SW 1271 (cell line): ENCODE data around the gene CLDND2.

Experiments
- DNase-seq, 2 experiments: peaks; one replicate each; lab custom pipeline; 2025; lab: John Stamatoyannopoulos, UW

The CLDND2 gene

GRCh38 chr19:51354742-51355148, 14.1 kb downstream of the CLDND2 start:
- DNase-seq = no peak

GRCh38 chr19:51354103-51354741, 14.6 kb downstream of the CLDND2 start:
- no peak for DNase-seq

GRCh38 chr19:51352783-51353360, 15.9 kb downstream of the CLDND2 start:
- DNase-seq = no peak

- no peak for DNase-seq
These were observed 17.4 kb downstream of the CLDND2 start for GRCh38 chr19:51351266-51351990.

- DNase-seq = no peak
These were observed 21.4 kb downstream of the CLDND2 start for GRCh38 chr19:51347209-51347928.

- no peak for DNase-seq
These were observed 22.1 kb downstream of the CLDND2 start for GRCh38 chr19:51346742-51347141.

- no peak for DNase-seq
These were observed 23.7 kb downstream of the CLDND2 start for GRCh38 chr19:51345076-51345620.

GRCh38 chr19:51342631-51343569, 25.9 kb downstream of the CLDND2 start:
- DNase-seq = no peak

GRCh38 chr19:51341976-51342580, 26.7 kb downstream of the CLDND2 start, which contains the start of gene VSIG10L:
VSIG10L (minus strand) TSS chr19:51342139; CDS start chr19:51342124, 15 bp downstream.
- no peak for DNase-seq

- DNase-seq = no peak
These were observed 27.7 kb downstream of the CLDND2 start for GRCh38 chr19:51341066-51341465.

- peak; percentile 78 to 86 for DNase-seq
These were observed 28.8 kb downstream of the CLDND2 start for GRCh38 chr19:51339687-51340656.

GRCh38 chr19:51339313-51339686, 29.5 kb downstream of the CLDND2 start:
- DNase-seq = no peak

GRCh38 chr19:51338563-51339312, 30.1 kb downstream of the CLDND2 start:
- peak in 1 of 2 experiments; percentile 66 for DNase-seq

- no peak for DNase-seq
These were observed 30.8 kb downstream of the CLDND2 start for GRCh38 chr19:51337861-51338562.

- DNase-seq = no peak
These were observed 31.5 kb downstream of the CLDND2 start for GRCh38 chr19:51337141-51337860.

GRCh38 chr19:51333836-51334460, 34.9 kb downstream of the CLDND2 start:
- DNase-seq = no peak

- DNase-seq = no peak
These were observed 37.1 kb downstream of the CLDND2 start for GRCh38 chr19:51331716-51332115.
